ENCODE measurements around the gene MYOCD. TPM values are rescaled to one million over a fixed set of nuclear protein-coding genes. Genes with fewer than 3 reads are reported as not detected.

Gene MYOCD
- total and polyA plus RNA-seq, 12 donors, result 7.0 to 111 (median 45.2) TPM

DNA sequence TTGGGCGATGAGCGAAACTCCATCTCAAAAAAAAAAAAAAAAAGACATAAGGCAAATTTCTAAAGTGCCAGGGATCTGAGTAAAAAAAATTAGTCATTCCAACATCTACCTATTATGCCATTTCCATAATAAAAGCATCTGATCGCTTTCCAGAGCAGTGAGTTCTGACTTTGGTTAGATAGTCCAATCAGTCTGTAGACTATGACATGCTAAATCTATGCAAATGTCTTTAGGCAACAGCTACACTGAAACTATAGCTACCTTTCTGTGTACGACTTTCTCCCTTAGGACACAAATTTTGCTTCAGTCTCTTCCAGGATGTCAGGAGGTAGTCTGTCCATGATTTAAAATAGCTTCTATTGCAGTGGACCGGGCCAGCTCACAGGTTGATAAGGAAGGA, 64.7 kb downstream of the MYOCD start:
- H3K27ac ChIP-seq, result peak overlapping the region; percentile 58 to 91 (median 78)
- peaks cover 0 to 7% (median 0%) of the 10 kb centered on the region in 9 donors for H3K36me3 ChIP-seq
- no peak for TF ChIP-seq CTCF (IDR thresholded peaks at IDR 0.05)
- no peak overlapping the region for H3K4me3 ChIP-seq
- H3K27me3 ChIP-seq, result no peaks in the 10 kb centered on the region
- no peaks in the 10 kb centered on the region for H3K9me3 ChIP-seq
- H3K4me1 ChIP-seq, result peaks cover 0 to 52% (median 18%) of the 10 kb centered on the region in 9 donors
- ATAC-seq (peak in 7 of 8 donors; percentile 1 to 34 (median 14)), DNase-seq (no peak)
- 63 to 65% methylated on average over 5 of the region's 5 CpGs for WGBS, 2 donors
- intact Hi-C loops (cut with DNase I), result loop anchor here in 4 of 10 donors (2.0 to 10.0 kb wide), 3 partner anchors 48 to 476 kb away; no protein-coding TSS in a partner anchor

DNA sequence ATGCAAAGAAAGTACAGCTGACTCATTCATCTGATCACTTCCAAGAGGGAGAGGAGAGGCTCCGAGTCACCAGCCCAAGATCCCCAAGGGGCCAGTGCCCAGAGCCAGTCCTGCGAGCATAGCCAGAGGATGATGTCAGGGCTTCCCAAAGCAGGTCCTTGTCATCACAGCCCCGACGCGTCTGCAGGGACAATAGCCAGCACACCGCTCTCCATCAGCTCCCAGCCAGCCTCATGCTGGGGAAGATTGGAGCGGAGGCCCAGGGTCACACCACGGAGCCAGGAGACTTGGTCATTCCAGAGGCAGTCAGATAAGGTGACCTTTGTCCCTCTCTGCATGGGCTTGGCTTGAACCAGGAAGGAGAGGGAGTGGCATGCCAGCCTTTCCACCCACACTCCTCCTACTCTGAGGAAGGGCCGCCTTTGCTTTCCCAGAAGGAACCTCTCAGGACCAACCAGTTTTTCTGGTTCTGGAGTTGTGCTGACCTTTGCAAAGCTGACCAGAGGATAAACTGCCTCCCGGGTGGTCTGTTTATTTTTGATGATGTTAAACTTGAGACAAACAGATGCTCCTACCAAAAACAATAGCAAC, 65.3 kb downstream of the MYOCD start:
- WGBS, 2 donors, result 15 to 19% methylated on average over 10 of the region's 10 CpGs
- Histone ChIP-seq H3K4me3 (no peak overlapping the region), H3K4me1 (peaks cover 0 to 58% (median 24%) of the 10 kb centered on the region in 9 donors), H3K36me3 (peaks cover 0 to 4% (median 0%) of the 10 kb centered on the region in 9 donors), H3K27ac (peak overlapping the region; percentile 60 to 91 (median 80)), H3K9me3 (no peaks in the 10 kb centered on the region), H3K27me3 (no peaks in the 10 kb centered on the region)
- TF ChIP-seq CTCF (IDR thresholded peaks at IDR 0.05), result no peak
- intact Hi-C loops (cut with DNase I), result loop anchor here in 4 of 10 donors (1.0 to 10.0 kb wide), 4 partner anchors 48 to 476 kb away; no protein-coding TSS in a partner anchor
- DNase-seq (peak; percentile 79 to 87), ATAC-seq (peak; percentile 75 to 92 (median 84))

DNA sequence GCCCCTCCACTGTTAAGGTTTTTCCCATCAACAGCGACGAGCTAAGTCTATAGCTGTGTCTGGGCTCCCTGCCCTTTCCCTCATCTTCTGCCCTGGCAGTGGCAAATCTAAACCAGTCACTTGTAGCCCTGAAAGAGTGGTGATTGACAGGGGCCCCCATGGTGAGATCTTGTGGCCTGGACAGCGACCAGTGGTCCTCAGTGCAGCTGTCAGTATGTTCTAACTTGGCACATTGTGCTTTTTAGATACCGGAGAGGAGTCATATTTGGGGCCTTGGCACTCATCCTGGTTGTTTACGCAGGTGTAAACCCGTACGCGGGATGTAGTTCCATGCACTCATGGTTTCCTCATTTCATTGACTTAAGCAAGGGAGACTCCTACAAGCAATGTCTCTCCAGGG, 66.1 kb downstream of the MYOCD start:
- intact Hi-C loops (cut with DNase I), result loop anchor here in 4 of 10 donors (1.0 to 10.0 kb wide), 4 partner anchors 49 to 477 kb away; no protein-coding TSS in a partner anchor
- no peak for TF ChIP-seq CTCF (IDR thresholded peaks at IDR 0.05)
- Histone ChIP-seq H3K9me3 (no peaks in the 10 kb centered on the region), H3K36me3 (peaks cover 0 to 9% (median 0%) of the 10 kb centered on the region in 9 donors), H3K27me3 (no peaks in the 10 kb centered on the region), H3K4me3 (no peak overlapping the region), H3K27ac (peak overlapping the region; percentile 60 to 91 (median 79)), H3K4me1 (peaks cover 0 to 62% (median 25%) of the 10 kb centered on the region in 9 donors)
- ATAC-seq, result peak; percentile 36 to 80 (median 64)
- WGBS, 2 donors, result 41 to 62% methylated on average over 8 of the region's 8 CpGs
- DNase-seq, result peak; percentile 56 to 71

GRCh38 chr17:12732366-12732765, 66.7 kb downstream of the MYOCD start:
- no peaks in the 10 kb centered on the region for H3K9me3 ChIP-seq
- 41 to 60% methylated on average over 8 of the region's 8 CpGs for WGBS, 2 donors
- ATAC-seq, result no peak
- H3K36me3 ChIP-seq, result peaks cover 0 to 9% (median 0%) of the 10 kb centered on the region in 9 donors
- H3K27ac ChIP-seq, result peak overlapping the region; percentile 20 to 91 (median 78)
- intact Hi-C loops (cut with DNase I), result loop anchor here in 3 of 10 donors (5.0 to 10.0 kb wide), 2 partner anchors 50 to 478 kb away; no protein-coding TSS in a partner anchor
- no peaks in the 10 kb centered on the region for H3K27me3 ChIP-seq
- DNase-seq, result no peak
- H3K4me3 ChIP-seq, result no peak overlapping the region
- no peak for TF ChIP-seq CTCF (IDR thresholded peaks at IDR 0.05)
- H3K4me1 ChIP-seq, result peaks cover 0 to 57% (median 22%) of the 10 kb centered on the region in 9 donors

Data from heart right ventricle (tissue), 16 donors.